ENCODE results near the gene PRICKLE1.

GRCh38 chr12:42582050-42582449 is 7.5 kb downstream of the PRICKLE1 start:
- TF ChIP-seq CTCF (conservative IDR thresholded peaks at IDR 0.05) (no peak), EZH2 (IDR thresholded peaks at IDR 0.05; ENCODE audit: low read depth) (no peak)

All from PC-9 (cell line).